GM12891 (cell line): Measurements from ENCODE around the gene FOLR1.

Experiments
- PAX5 ChIP-seq: IDR thresholded peaks from 2 replicates; pipeline ENCODE4 v1.6.1; 2011; ENCODE audit warnings: low read length, moderate library complexity, mild to moderate bottlenecking; ENCODE audit not compliant: insufficient read depth, severe bottlenecking
- POLR2A ChIP-seq: IDR thresholded peaks from 2 replicates; pipeline ENCODE4 v1.6.1; 2011; ENCODE audit warnings: low read depth, low read length, control low read depth
- POLR2AphosphoS5 ChIP-seq: IDR thresholded peaks from 2 replicates; pipeline ENCODE4 v1.6.1; 2011; ENCODE audit warnings: low read depth, low read length, control low read depth
- SPI1 ChIP-seq: IDR thresholded peaks from 2 replicates; pipeline ENCODE4 v1.6.1; 2011; ENCODE audit warnings: low read depth, low read length, control low read depth
- TAF1 ChIP-seq: IDR thresholded peaks from 2 replicates; pipeline ENCODE4 v1.6.1; 2011; ENCODE audit warnings: low read depth, low read length, control low read depth

GRCh38 chr11:72155751-72156150 lies 36.2 kb upstream of the FOLR1 start:
- TF ChIP-seq POLR2AphosphoS5 (no peak), POLR2A (no peak), TAF1 (no peak), SPI1 (no peak), PAX5 (no peak)
